AG09309 (cell line): Measurements from ENCODE around the gene DNAH14.
"Not testable (repeated sequence)": the region's sequence is repeated elsewhere in the genome, so short reads cannot be mapped to it uniquely, and the experiment has no call there.

Experiments used
- DNase-seq: peaks from one replicate; pipeline ENCODE4 v3.0.0-alpha.2; 2010; ENCODE audit warnings: low read depth
- H3K4me3 ChIP-seq: 2 replicates; pipeline ENCODE4 v1.5.1; 2011; ENCODE audit warnings: mild to moderate bottlenecking, low read depth, low read length, moderate library complexity; ENCODE audit not compliant: control insufficient read depth
- CTCF ChIP-seq: IDR thresholded peaks from 2 replicates; pipeline ENCODE4 v1.5.1; 2011; ENCODE audit warnings: mild to moderate bottlenecking, low read depth, low read length, inconsistent platforms; ENCODE audit not compliant: insufficient read depth, control insufficient read depth; ENCODE audit errors: missing control alignments

The DNAH14 gene

DNA sequence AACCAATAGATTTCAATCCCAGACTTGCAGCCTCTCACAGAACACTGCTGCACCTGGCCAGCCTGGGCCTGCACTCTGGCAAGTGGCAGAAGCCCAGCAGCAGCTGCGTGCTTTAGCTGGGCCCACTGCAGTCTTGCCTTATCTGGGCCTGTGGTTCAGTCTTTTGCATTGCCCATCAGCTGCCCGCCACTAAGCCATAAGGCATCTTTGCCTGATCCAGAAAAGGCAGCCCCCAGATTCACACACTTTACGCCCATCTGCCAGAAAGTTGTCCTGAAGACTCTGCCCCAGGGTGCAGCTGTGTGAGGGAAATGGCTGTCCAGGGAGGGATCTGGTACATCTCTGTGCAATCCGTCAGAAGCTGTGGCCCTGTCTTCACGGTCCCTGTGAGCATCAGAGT, 217.0 kb downstream of the DNAH14 start:
- DNase-seq: no peak
- no peak for TF ChIP-seq CTCF
- H3K4me3 ChIP-seq: no peak overlapping the region

GRCh38 chr1:225147791-225148190, 218.3 kb downstream of the DNAH14 start:
- DNase-seq, H3K4me3 ChIP-seq: not testable (repeated sequence)

- H3K4me3 ChIP-seq: no peak overlapping the region
- TF ChIP-seq CTCF: no peak
- no peak for DNase-seq
Observed at GRCh38 chr1:225152061-225152460, 222.6 kb downstream of the DNAH14 start.

DNA sequence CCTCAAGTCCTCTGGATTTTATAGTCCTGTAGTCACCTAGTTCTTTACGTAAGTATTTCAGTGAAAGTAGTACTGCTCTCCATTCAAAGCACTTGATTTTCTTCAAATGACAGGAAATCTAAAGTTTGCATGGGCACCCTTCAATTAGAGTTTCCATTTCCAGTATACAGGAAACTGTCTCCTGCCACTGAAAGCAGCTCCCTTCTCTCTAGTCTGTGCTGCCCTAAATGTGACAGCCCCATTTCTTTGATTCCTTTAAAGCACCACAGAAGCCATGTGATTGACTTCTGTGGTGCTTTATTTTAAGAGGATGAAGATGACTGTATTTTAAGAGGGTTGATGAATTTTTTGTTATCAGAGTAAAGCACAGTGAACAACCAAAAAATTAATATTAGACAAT, 226.1 kb downstream of the DNAH14 start:
- H3K4me3 ChIP-seq: no peak overlapping the region
- no peak for TF ChIP-seq CTCF
- no peak for DNase-seq

DNA sequence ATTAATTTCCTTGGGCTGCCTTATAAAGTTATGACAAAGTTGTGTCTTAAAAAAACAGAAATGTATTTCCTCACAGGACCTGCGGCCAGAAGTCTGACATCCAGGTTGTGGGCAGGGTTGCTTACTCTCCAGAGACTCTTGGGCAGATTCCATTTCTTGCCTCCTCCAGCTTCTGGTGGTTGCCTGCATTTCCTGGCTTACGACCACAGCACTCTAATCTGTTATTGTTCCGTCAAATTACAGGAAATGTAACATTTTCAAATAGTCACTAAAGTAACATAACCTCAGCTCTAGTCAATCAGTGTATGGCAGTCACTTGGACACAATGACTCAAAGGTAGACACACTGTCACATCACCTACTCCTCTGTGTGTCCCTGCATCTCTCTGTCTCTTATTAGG, 226.8 kb downstream of the DNAH14 start:
- no peak for TF ChIP-seq CTCF
- no peak overlapping the region for H3K4me3 ChIP-seq
- no peak for DNase-seq

DNA sequence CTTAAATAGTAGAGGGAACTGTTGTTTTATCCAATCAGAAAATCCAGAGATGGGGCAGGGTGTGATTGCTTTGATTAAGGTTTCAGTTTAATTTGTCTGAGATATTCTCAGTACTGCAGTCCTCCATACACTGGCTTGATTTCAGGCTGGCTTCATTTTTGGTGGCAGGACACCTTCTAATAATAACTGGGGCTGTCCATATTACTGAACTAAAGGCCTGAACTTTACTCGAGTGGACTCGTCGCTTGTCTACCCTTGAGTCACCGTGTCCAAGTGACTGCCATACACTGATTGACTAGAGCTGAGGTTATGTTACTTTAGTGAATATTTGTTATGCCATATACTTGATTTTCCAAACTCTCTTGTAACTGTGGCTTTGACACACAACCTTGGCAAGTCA, 228.8 kb downstream of the DNAH14 start:
- DNase-seq: no peak
- H3K4me3 ChIP-seq: no peak overlapping the region
- no peak for TF ChIP-seq CTCF

- no peak for DNase-seq
- TF ChIP-seq CTCF: no peak
- H3K4me3 ChIP-seq: no peak overlapping the region
Observed at GRCh38 chr1:225159793-225160192, 230.3 kb downstream of the DNAH14 start.

DNA sequence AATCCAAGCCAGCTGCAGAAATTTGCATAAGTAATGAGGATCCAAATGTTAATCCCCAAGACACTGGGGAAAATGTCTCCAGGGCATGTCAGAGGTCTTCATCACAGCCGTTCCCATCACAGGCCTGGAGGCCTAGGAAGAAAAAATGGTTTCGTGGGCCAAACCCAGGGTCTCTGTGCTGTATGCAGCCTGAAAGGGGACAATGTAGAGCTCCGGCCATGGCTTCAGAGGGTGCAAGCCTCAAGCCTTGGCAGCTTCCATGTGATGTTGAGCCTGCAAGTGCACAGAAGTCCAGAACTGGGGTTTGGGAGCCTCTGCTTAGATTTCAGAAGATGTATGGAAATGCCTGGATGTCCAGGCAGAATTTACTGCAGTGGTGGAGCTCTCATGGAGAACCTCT, 247.9 kb downstream of the DNAH14 start:
- H3K4me3 ChIP-seq, DNase-seq: not testable (repeated sequence)
